Stimulated activated CD4-positive, alpha-beta T cell treated with anti-CD3 and anti-CD28 coated beads, Interleukin-2, amount 100 ng/mL, for 48 hours (primary cell): ENCODE results near the gene AFAP1.

Experiments
- DNase-seq, 2 donors: peaks; one replicate each; pipeline ENCODE4 v3.0.0-alpha.2; 2020

Gene AFAP1

GRCh38 chr4:7733801-7734650, 205.6 kb downstream of the AFAP1 start:
- no peak for DNase-seq

- DNase-seq: no peak
Observed at GRCh38 chr4:7733201-7733600, 206.5 kb downstream of the AFAP1 start.

GRCh38 chr4:7732263-7732662, 207.4 kb downstream of the AFAP1 start:
- no peak for DNase-seq

GRCh38 chr4:7731437-7731836, 208.2 kb downstream of the AFAP1 start:
- no peak for DNase-seq

- DNase-seq: no peak
Observed at GRCh38 chr4:7727749-7728148, 211.9 kb downstream of the AFAP1 start.

- DNase-seq: no peak
Observed at GRCh38 chr4:7726665-7727413, 212.8 kb downstream of the AFAP1 start.

GRCh38 chr4:7725951-7726350, 213.7 kb downstream of the AFAP1 start:
- no peak for DNase-seq

- DNase-seq: no peak
Observed at GRCh38 chr4:7723625-7724024, 216.0 kb downstream of the AFAP1 start.

GRCh38 chr4:7722766-7723387, 216.8 kb downstream of the AFAP1 start:
- DNase-seq: no peak

- DNase-seq: no peak
Observed at GRCh38 chr4:7721984-7722551, 217.6 kb downstream of the AFAP1 start.

GRCh38 chr4:7719354-7720174, 220.1 kb downstream of the AFAP1 start:
- peak; percentile 70 for DNase-seq

- no peak for DNase-seq
Observed at GRCh38 chr4:7717946-7718490, 221.6 kb downstream of the AFAP1 start.

GRCh38 chr4:7717161-7717560, 222.5 kb downstream of the AFAP1 start:
- no peak for DNase-seq

GRCh38 chr4:7716010-7716721, 223.5 kb downstream of the AFAP1 start:
- no peak for DNase-seq

GRCh38 chr4:7715271-7716009, 224.2 kb downstream of the AFAP1 start:
- DNase-seq: no peak

GRCh38 chr4:7714738-7715137, 224.9 kb downstream of the AFAP1 start:
- DNase-seq: no peak

GRCh38 chr4:7714176-7714575, 225.5 kb downstream of the AFAP1 start:
- DNase-seq: no peak

- DNase-seq: no peak
Observed at GRCh38 chr4:7713757-7714156, 225.9 kb downstream of the AFAP1 start.

- no peak for DNase-seq
Observed at GRCh38 chr4:7712021-7712671, 227.5 kb downstream of the AFAP1 start.

GRCh38 chr4:7711307-7711963, 228.2 kb downstream of the AFAP1 start:
- DNase-seq: no peak
